Endothelial cell of umbilical vein (primary cell): Measurements from ENCODE around the gene FGFRL1. TPM values are rescaled to one million over a fixed set of nuclear protein-coding genes. Genes with fewer than 3 reads are reported as not detected.

Source experiments
- BruUV-seq: library from RNA; stranded (reverse); fragments of 400-500 nt; replicated peaks from 2 replicates; lab custom pipeline; 2021; lab: Mats Ljungman, UMichigan
- CTCF ChIA-PET: fragments of 300-600, 350-600 bp; sonication (Branson Sonifier 250); formaldehyde crosslinking; loops from one replicate; lab custom pipeline; 2021; ENCODE audit warnings: antibody characterized with exemption, inconsistent platforms; lab: Charles Lee
- POLR2A ChIA-PET: fragments of 300-600, 350-600 bp; sonication (Branson Sonifier 250); formaldehyde crosslinking; loops from one replicate; lab custom pipeline; 2021; ENCODE audit warnings: antibody characterized with exemption, inconsistent platforms; lab: Charles Lee
- DNase-seq: peaks from one replicate; pipeline ENCODE4 v3.0.0-alpha.2; 2011; ENCODE audit warnings: low read depth, low spot score
- FAIRE-seq: peaks from 2 replicates; lab custom pipeline; 2011; peaks lifted over from hg19 to GRCh38; lab: Jason Lieb, UNC
- H2AFZ ChIP-seq: 2 replicates; pipeline ENCODE4 v1.6.0; 2012; ENCODE audit warnings: low read depth, low read length, control low read depth, inconsistent platforms
- H3K27ac ChIP-seq: 2 replicates; pipeline ENCODE4 v1.5.1; 2011; ENCODE audit warnings: low read depth, mild to moderate bottlenecking, control low read depth, low read length, moderate library complexity; ENCODE audit not compliant: insufficient read depth
- H3K27me3 ChIP-seq, 2 experiments: 2 replicates each; pipeline versions ENCODE4 v1.6.0 to v1.6.1; 2011; ENCODE audit warnings: low read length in 2 of 2, mixed read lengths in 1 of 2; ENCODE audit not compliant: control insufficient read depth in 2 of 2, insufficient read depth in 2 of 2
- H3K36me3 ChIP-seq, 2 experiments: 2 replicates in 1 of 2; 3 replicates in 1 of 2; pipeline ENCODE4 v1.5.1; 2011; ENCODE audit warnings: low read length in 2 of 2, mild to moderate bottlenecking in 1 of 2, moderate library complexity in 1 of 2; ENCODE audit not compliant: control insufficient read depth in 2 of 2, insufficient read depth in 2 of 2; ENCODE audit errors: extremely low read depth in 1 of 2
- H3K4me1 ChIP-seq: 3 replicates; pipeline ENCODE4 v1.5.1; 2011; ENCODE audit warnings: mild to moderate bottlenecking, low read length; ENCODE audit not compliant: control insufficient read depth, insufficient read depth; ENCODE audit errors: extremely low read depth
- H3K4me2 ChIP-seq: 2 replicates; pipeline ENCODE4 v1.6.1; 2011; ENCODE audit warnings: low read length, control low read depth, mixed read lengths; ENCODE audit not compliant: insufficient read depth
- H3K4me3 ChIP-seq, 3 experiments: fragments of 200-600 bp in 1 of 3; sonication (generic), shearing (Covaris generic) in 1 of 3; replicated peaks in 1 of 3; 2 replicates each; pipeline ENCODE4 v1.5.1; 2011 to 2016; ENCODE audit warnings: control low read depth in 3 of 3, low read length in 3 of 3, mild to moderate bottlenecking in 2 of 3, inconsistent platforms in 1 of 3, low read depth in 1 of 3, moderate library complexity in 1 of 3; ENCODE audit not compliant: insufficient read depth in 1 of 3
- H3K79me2 ChIP-seq: 2 replicates; pipeline ENCODE4 v1.6.0; 2012; ENCODE audit warnings: low read length, inconsistent platforms; ENCODE audit not compliant: control insufficient read depth, insufficient read depth
- H3K9ac ChIP-seq: replicated peaks from 2 replicates; pipeline ENCODE3; 2011; ENCODE audit warnings: low read length, control low read depth; ENCODE audit not compliant: insufficient read depth; ENCODE audit errors: extremely low read depth
- H3K9me1 ChIP-seq: replicated peaks from 3 replicates; pipeline ENCODE4 v1.6.0; 2011; ENCODE audit warnings: mild to moderate bottlenecking, low read length; ENCODE audit not compliant: control insufficient read depth, insufficient read depth; ENCODE audit errors: extremely low read depth
- H3K9me3 ChIP-seq: replicated peaks from 2 replicates; pipeline ENCODE4 v1.5.1; 2012; ENCODE audit warnings: low read length, inconsistent platforms; ENCODE audit not compliant: control insufficient read depth, insufficient read depth
- H4K20me1 ChIP-seq: replicated peaks from 2 replicates; pipeline ENCODE3; 2011; ENCODE audit warnings: mild to moderate bottlenecking, low read length; ENCODE audit not compliant: control insufficient read depth, insufficient read depth; ENCODE audit errors: extremely low read depth
- CTCF ChIP-seq, 2 donors: IDR thresholded peaks; 1 replicate in 1 of 2; 2 replicates in 1 of 2; pipeline ENCODE4 v1.5.1; 2011; ENCODE audit warnings: low read length in 2 of 2, mild to moderate bottlenecking in 2 of 2, moderate library complexity in 2 of 2, control low read depth in 1 of 2, inconsistent platforms in 1 of 2, low read depth in 1 of 2; ENCODE audit not compliant: insufficient read depth in 1 of 2; ENCODE audit errors: extremely low read depth in 1 of 2
- EZH2 ChIP-seq: IDR thresholded peaks from 2 replicates; pipeline ENCODE4 v1.6.1; 2012; ENCODE audit warnings: borderline replicate concordance, low read depth, mild to moderate bottlenecking, moderate library complexity, low read length, inconsistent platforms; ENCODE audit not compliant: severe bottlenecking
- FOS ChIP-seq: IDR thresholded peaks from 2 replicates; pipeline ENCODE4 v1.6.1; 2011; ENCODE audit warnings: mild to moderate bottlenecking, low read length, moderate library complexity, borderline replicate concordance; ENCODE audit not compliant: insufficient read depth
- JUN ChIP-seq: IDR thresholded peaks from 2 replicates; pipeline ENCODE4 v1.6.1; 2011; ENCODE audit warnings: borderline replicate concordance, low read depth; ENCODE audit not compliant: insufficient read length, insufficient read depth
- MAX ChIP-seq: IDR thresholded peaks from 2 replicates; pipeline ENCODE4 v1.6.1; 2011; ENCODE audit not compliant: insufficient read depth, insufficient read length
- MYC ChIP-seq: IDR thresholded peaks from one replicate; pipeline ENCODE4 v1.6.1; 2011; ENCODE audit warnings: mild to moderate bottlenecking, low read depth, low read length
- POLR2A ChIP-seq: IDR thresholded peaks from 2 replicates; pipeline ENCODE4 v1.6.1; 2012; ENCODE audit warnings: low read depth, mild to moderate bottlenecking, control low read depth, low read length
- POLR2AphosphoS5 ChIP-seq: IDR thresholded peaks from 2 replicates; pipeline ENCODE4 v1.6.1; 2012; ENCODE audit warnings: low read depth, mild to moderate bottlenecking, control low read depth, low read length, moderate library complexity; ENCODE audit not compliant: insufficient read depth
- dilution Hi-C: fragments of 300-500 bp; cut with MboI; formaldehyde crosslinking; loops from one replicate; pipeline ENCODE4 v1.15.0; 2019; ENCODE audit warnings: low sequenced_read_pairs; ENCODE audit not compliant: extremely low pct_ligation_motif_present
- intact Hi-C: fragments of 100-400 bp; cut with micrococcal nuclease; formaldehyde crosslinking; loops from one replicate; pipeline ENCODE4 v1.10.0; 2022
- polyA plus RNA-seq, 4 experiments: library from polyadenylated mRNA; depleted of rRNA in 3 of 4; stranded (reverse) in 3 of 4; unstranded in 1 of 4; fragments of >200 nt; gene quantifications; 2 replicates each; pipeline versions ENCODE4 v1.2.1 to v1.2.3, GENCODE V29; 2011 to 2012; ENCODE audit warnings: missing spikeins in 1 of 4
- total RNA-seq: library from RNA; stranded (reverse); gene quantifications from 2 replicates; pipeline ENCODE4 v1.2.3, GENCODE V29; 2021

FGFRL1 gene
- total and polyA plus RNA-seq, 2 donors (not counting 3 experiments of a cell fraction or from before 2014, with no cell fraction given), result 33.3 to 74.6 TPM

GRCh38 chr4:1043651-1044468, 32.4 kb downstream of the FGFRL1 start:
- Histone ChIP-seq H3K36me3 (no peaks in the 10 kb centered on the region), H3K9me3 (no peaks in the 10 kb centered on the region), H3K9ac (peak overlapping the region; percentile 54), H3K4me2 (peak overlapping the region; percentile 13), H4K20me1 (no peaks in the 10 kb centered on the region), H3K79me2 (no peaks in the 10 kb centered on the region), H2AFZ (peak overlapping the region; percentile 27), H3K9me1 (no peaks in the 10 kb centered on the region), H3K4me3 (no peak overlapping the region), H3K27ac (peak overlapping the region; percentile 85), H3K4me1 (peaks cover 30% of the 10 kb centered on the region), H3K27me3 (no peaks in the 10 kb centered on the region)
- ChIA-PET CTCF (interaction anchor here (1.2 to 1.9 kb wide), 3 partner anchors 10 to 190 kb away, joined by 3 to 11 read pairs (median 4); no protein-coding TSS in a partner anchor), POLR2A (interaction anchor here (0.5 kb wide), 1 partner anchor 109 kb away, joined by 19 read pairs; no protein-coding TSS in a partner anchor)
- BruUV-seq, result TSS peak; percentile 94
- TF ChIP-seq MAX, result peak; percentile 83
- TF ChIP-seq POLR2AphosphoS5, result peak; percentile 96
- no peak for TF ChIP-seq EZH2
- TF ChIP-seq CTCF (IDR thresholded peaks at IDR 0.05; ENCODE audit: extremely low read depth in 1 of 2, insufficient read depth in 1 of 2, low read depth in 1 of 2, low read length in 2 of 2), result no peak
- TF ChIP-seq JUN, result peak; percentile 99
- peak; percentile 72 for TF ChIP-seq MYC
- peak; percentile 100 for TF ChIP-seq FOS
- peak; percentile 62 for TF ChIP-seq POLR2A
- dilution Hi-C loops, result no loop called here
- DNase-seq, result peak; percentile 98
- FAIRE-seq, result peak; percentile 99
- intact Hi-C loops, result loop anchor here (1.0 to 2.0 kb wide), 2 partner anchors 32 to 111 kb away; partner anchors contain the start of genes GAK and TMEM175
